CD4-positive, CD25-positive, alpha-beta regulatory T cell (primary cell): Measurements from ENCODE around the gene RPL39L. TPM values are rescaled to one million over a fixed set of nuclear protein-coding genes. Genes with fewer than 3 reads are reported as not detected.
"Not testable (repeated sequence)": the region's sequence is repeated elsewhere in the genome, so short reads cannot be mapped to it uniquely, and the experiment has no call there.

Source experiments
- ATAC-seq, 2 donors: fragments of 150-1000 bp; cut with Tn5 transposase; one replicate each; pipeline ENCODE4 v1.10.0; 2021; ENCODE audit warnings: low read depth in 2 of 2, moderate number of reproducible peaks in 2 of 2, moderate library complexity in 1 of 2
- DNase-seq, 3 donors: peaks; one replicate each; pipeline versions ENCODE4 v3.0.0 to v3.0.0-alpha.2; 2012 to 2022; ENCODE audit warnings: mixed read lengths in 1 of 3
- H3K27ac ChIP-seq: one replicate; pipeline ENCODE4 v1.7.0; 2013; ENCODE audit warnings: mild to moderate bottlenecking, low read length; ENCODE audit not compliant: insufficient read depth, poor library complexity, severe bottlenecking
- H3K27me3 ChIP-seq: one replicate; pipeline ENCODE4 v1.7.0; 2013; ENCODE audit warnings: low read length; ENCODE audit not compliant: control insufficient read depth, insufficient read depth
- H3K36me3 ChIP-seq: one replicate; pipeline ENCODE4 v1.7.0; 2013; ENCODE audit warnings: mild to moderate bottlenecking, low read length, moderate library complexity; ENCODE audit not compliant: control insufficient read depth, insufficient read depth
- H3K4me1 ChIP-seq: 2 replicates; pipeline ENCODE4 v1.7.0; 2013; ENCODE audit warnings: mild to moderate bottlenecking, low read length; ENCODE audit not compliant: insufficient read depth, control insufficient read depth, poor library complexity, severe bottlenecking
- H3K4me3 ChIP-seq: one replicate; pipeline ENCODE4 v1.7.0; 2013; ENCODE audit warnings: low read depth, mild to moderate bottlenecking, low read length, moderate library complexity
- H3K9me3 ChIP-seq, 2 experiments: 1 replicate in 1 of 2; 2 replicates in 1 of 2; pipeline ENCODE4 v1.7.0; 2013; ENCODE audit warnings: low read length in 2 of 2, mild to moderate bottlenecking in 1 of 2, moderate library complexity in 1 of 2; ENCODE audit not compliant: control insufficient read depth in 2 of 2
- H3K27ac Mint-ChIP-seq, 3 donors: one replicate each; pipeline ENCODE4 v1.8.0; 2020 to 2022; ENCODE audit warnings: mild to moderate bottlenecking in 3 of 3, mixed read lengths in 3 of 3, moderate library complexity in 2 of 3
- H3K27me3 Mint-ChIP-seq: one replicate; pipeline ENCODE4 v1.8.0; 2022; ENCODE audit warnings: mild to moderate bottlenecking, mixed read lengths
- H3K36me3 Mint-ChIP-seq: one replicate; pipeline ENCODE4 v1.8.0; 2020; ENCODE audit warnings: mixed read lengths
- H3K4me1 Mint-ChIP-seq, 4 donors: one replicate each; pipeline ENCODE4 v1.8.0; 2020 to 2022; ENCODE audit warnings: mixed read lengths in 4 of 4, mild to moderate bottlenecking in 1 of 4
- H3K4me3 Mint-ChIP-seq, 4 donors: one replicate each; pipeline ENCODE4 v1.8.0; 2020 to 2022; ENCODE audit warnings: mild to moderate bottlenecking in 4 of 4, mixed read lengths in 4 of 4, moderate library complexity in 3 of 4
- H3K9me3 Mint-ChIP-seq, 7 donors: one replicate each; pipeline ENCODE4 v1.8.0; 2020 to 2022; ENCODE audit warnings: mixed read lengths in 7 of 7, mild to moderate bottlenecking in 3 of 7, moderate library complexity in 2 of 7
- polyA plus RNA-seq, 4 donors: library from polyadenylated mRNA; unstranded; fragments of 300-500 nt; fragmentation: Illumina TruSeq; gene quantifications; one replicate each; pipeline ENCODE4 v1.2.3, GENCODE V29; 2021
- total RNA-seq: library from RNA; stranded (reverse); gene quantifications from one replicate; pipeline ENCODE4 v1.2.3, GENCODE V29; 2022

RPL39L gene
- total and polyA plus RNA-seq, 5 donors from 2014 or later, result 4.2 to 43.7 (median 27.7) TPM

GRCh38 chr3:187136936-187137335, 2.4 kb downstream of the RPL39L start:
- peaks cover 0 to 8% (median 3%) of the 10 kb centered on the region in 7 donors for H3K9me3 Mint-ChIP-seq
- no peak overlapping the region for H3K27ac Mint-ChIP-seq
- H3K27ac ChIP-seq, result no peak overlapping the region
- H3K9me3 ChIP-seq, result no peaks in the 10 kb centered on the region
- no peaks in the 10 kb centered on the region for H3K27me3 ChIP-seq
- DNase-seq (no peak), ATAC-seq (no peak)
- H3K4me3 ChIP-seq, result no peak overlapping the region
- H3K27me3 Mint-ChIP-seq, result peaks cover 4% of the 10 kb centered on the region
- peaks cover 22% of the 10 kb centered on the region for H3K4me1 ChIP-seq
- H3K4me1 Mint-ChIP-seq, result peaks cover 20 to 55% (median 34%) of the 10 kb centered on the region in 4 donors
- H3K4me3 Mint-ChIP-seq, result no peak overlapping the region
- H3K36me3 Mint-ChIP-seq, result peaks cover 13% of the 10 kb centered on the region
- H3K36me3 ChIP-seq, result no peaks in the 10 kb centered on the region

- Histone ChIP-seq H3K27me3 (no peaks in the 10 kb centered on the region), H3K36me3 (no peaks in the 10 kb centered on the region), H3K9me3 (no peaks in the 10 kb centered on the region), H3K4me1 (peaks cover 25% of the 10 kb centered on the region), H3K4me3 (no peak overlapping the region), H3K27ac (no peak overlapping the region)
- DNase-seq, result no peak
- peaks cover 4% of the 10 kb centered on the region for H3K27me3 Mint-ChIP-seq
- no peak for ATAC-seq
- peaks cover 13% of the 10 kb centered on the region for H3K36me3 Mint-ChIP-seq
- peak overlapping the region in 1 of 4 donors; percentile 29 for H3K4me3 Mint-ChIP-seq
- peaks cover 0 to 6% (median 2%) of the 10 kb centered on the region in 7 donors for H3K9me3 Mint-ChIP-seq
- H3K4me1 Mint-ChIP-seq, result peaks cover 20 to 59% (median 37%) of the 10 kb centered on the region in 4 donors
- H3K27ac Mint-ChIP-seq, result peak overlapping the region in 1 of 3 donors; percentile 91
Measured at GRCh38 chr3:187136337-187136736, 3.0 kb downstream of the RPL39L start.

- H3K4me3 Mint-ChIP-seq, H3K27me3 Mint-ChIP-seq, H3K9me3 ChIP-seq, H3K4me3 ChIP-seq, H3K27me3 ChIP-seq, H3K9me3 Mint-ChIP-seq, H3K27ac ChIP-seq, DNase-seq, ATAC-seq, H3K36me3 ChIP-seq: not testable (repeated sequence)
- Mint-ChIP-seq H3K36me3 (peaks cover 13% of the 10 kb centered on the region), H3K4me1 (peaks cover 28 to 68% (median 46%) of the 10 kb centered on the region in 4 donors), H3K27ac (peak overlapping the region in 1 of 3 donors; percentile 26)
- peaks cover 35% of the 10 kb centered on the region for H3K4me1 ChIP-seq
Measured at GRCh38 chr3:187135172-187135690, 4.1 kb downstream of the RPL39L start.

- H3K4me1 ChIP-seq, result peaks cover 32% of the 10 kb centered on the region
- not testable (repeated sequence) for H3K9me3 Mint-ChIP-seq, H3K27ac ChIP-seq, H3K36me3 ChIP-seq, H3K4me3 ChIP-seq, H3K27me3 ChIP-seq, DNase-seq, ATAC-seq, H3K27me3 Mint-ChIP-seq, H3K9me3 ChIP-seq
- peaks cover 13% of the 10 kb centered on the region for H3K36me3 Mint-ChIP-seq
- H3K27ac Mint-ChIP-seq, result peak overlapping the region in 2 of 3 donors; percentile 13 to 17
- H3K4me3 Mint-ChIP-seq, result peak overlapping the region in 1 of 4 donors; percentile 14
- peaks cover 25 to 61% (median 46%) of the 10 kb centered on the region in 4 donors for H3K4me1 Mint-ChIP-seq
Measured at GRCh38 chr3:187133181-187133580, 6.1 kb downstream of the RPL39L start.

- peak overlapping the region in 2 of 3 donors; percentile 51 to 96 for H3K27ac Mint-ChIP-seq
- H3K36me3 Mint-ChIP-seq, result peaks cover 13% of the 10 kb centered on the region
- no peak for ATAC-seq
Measured at GRCh38 chr3:187132666-187133065, 6.6 kb downstream of the RPL39L start.

GRCh38 chr3:187131981-187132380, 7.3 kb downstream of the RPL39L start:
- H3K4me1 Mint-ChIP-seq, result peaks cover 23 to 58% (median 45%) of the 10 kb centered on the region in 4 donors
- peak overlapping the region; percentile 96 for H3K27ac ChIP-seq

More at GRCh38 chr3:187132666-187133065, 6.6 kb downstream of the RPL39L start:
- Histone ChIP-seq H3K4me1 (peaks cover 28% of the 10 kb centered on the region), H3K27ac (no peak overlapping the region), H3K36me3 (no peaks in the 10 kb centered on the region), H3K27me3 (no peaks in the 10 kb centered on the region), H3K9me3 (no peaks in the 10 kb centered on the region), H3K4me3 (no peak overlapping the region)
- Mint-ChIP-seq H3K4me3 (peak overlapping the region in 1 of 4 donors; percentile 14), H3K4me1 (peaks cover 23 to 58% (median 45%) of the 10 kb centered on the region in 4 donors), H3K27me3 (no peaks in the 10 kb centered on the region), H3K9me3 (peaks cover 0 to 6% (median 1%) of the 10 kb centered on the region in 7 donors)
- no peak for DNase-seq

GRCh38 chr3:187130346-187131066, 8.8 kb downstream of the RPL39L start:
- Mint-ChIP-seq H3K27ac (peak overlapping the region; percentile 96 to 99 (median 98)), H3K27me3 (no peaks in the 10 kb centered on the region), H3K4me1 (peaks cover 16 to 52% (median 39%) of the 10 kb centered on the region in 4 donors), H3K4me3 (peak overlapping the region; percentile 69 to 84 (median 77)), H3K36me3 (peaks cover 5% of the 10 kb centered on the region), H3K9me3 (peaks cover 0 to 4% (median 0%) of the 10 kb centered on the region in 7 donors)
- H3K36me3 ChIP-seq, result no peaks in the 10 kb centered on the region
- ATAC-seq (peak; percentile 100), DNase-seq (peak; percentile 56 to 93 (median 86))
- H3K27ac ChIP-seq, result peak overlapping the region; percentile 96
- H3K9me3 ChIP-seq, result no peaks in the 10 kb centered on the region
- peaks cover 28% of the 10 kb centered on the region for H3K4me1 ChIP-seq
- H3K27me3 ChIP-seq, result no peaks in the 10 kb centered on the region
- peak overlapping the region; percentile 79 for H3K4me3 ChIP-seq

More at GRCh38 chr3:187131981-187132380, 7.3 kb downstream of the RPL39L start:
- no peak for ATAC-seq
- Histone ChIP-seq H3K36me3 (no peaks in the 10 kb centered on the region), H3K27me3 (no peaks in the 10 kb centered on the region), H3K4me3 (no peak overlapping the region), H3K9me3 (no peaks in the 10 kb centered on the region), H3K4me1 (peaks cover 28% of the 10 kb centered on the region)
- no peak overlapping the region for H3K4me3 Mint-ChIP-seq
- H3K9me3 Mint-ChIP-seq, result peaks cover 0 to 6% (median 1%) of the 10 kb centered on the region in 7 donors
- H3K27me3 Mint-ChIP-seq, result no peaks in the 10 kb centered on the region
- H3K36me3 Mint-ChIP-seq, result peaks cover 13% of the 10 kb centered on the region
- H3K27ac Mint-ChIP-seq, result peak overlapping the region; percentile 51 to 98 (median 96)
- no peak for DNase-seq
